HG03558 (cell line): ENCODE results near the gene AMMECR1.
"Not testable (repeated sequence)": the region's sequence is repeated elsewhere in the genome, so short reads cannot be mapped to it uniquely, and the experiment has no call there.

Experiments
- ATAC-seq: cut with Tn5 transposase; IDR thresholded peaks from one replicate; pipeline ENCODE4 v1.9.1; 2021; ENCODE audit warnings: moderate number of reproducible peaks; ENCODE audit not compliant: unreplicated experiment; ENCODE audit errors: extremely low read depth

Gene AMMECR1

GRCh38 chrX:110175696-110176095 is 142.2 kb downstream of the AMMECR1 start:
- ATAC-seq, result no peak

- ATAC-seq, result no peak
Measured at GRCh38 chrX:110175146-110175545, 142.7 kb downstream of the AMMECR1 start.

GRCh38 chrX:110173192-110174175 is 144.4 kb downstream of the AMMECR1 start:
- ATAC-seq, result no peak

- ATAC-seq, result peak; percentile 96
Measured at GRCh38 chrX:110172215-110172614, 145.7 kb downstream of the AMMECR1 start.

GRCh38 chrX:110171442-110171841 is 146.4 kb downstream of the AMMECR1 start:
- no peak for ATAC-seq

GRCh38 chrX:110170029-110170428 is 147.9 kb downstream of the AMMECR1 start:
- no peak for ATAC-seq

- ATAC-seq, result no peak
Measured at GRCh38 chrX:110168585-110168984, 149.3 kb downstream of the AMMECR1 start.

- no peak for ATAC-seq
Measured at GRCh38 chrX:110167952-110168451, 149.9 kb downstream of the AMMECR1 start.

GRCh38 chrX:110163488-110163887 is 154.4 kb downstream of the AMMECR1 start:
- ATAC-seq, result no peak

- ATAC-seq, result no peak
Measured at GRCh38 chrX:110162867-110163266, 155.0 kb downstream of the AMMECR1 start.

GRCh38 chrX:110162131-110162530 is 155.8 kb downstream of the AMMECR1 start:
- ATAC-seq, result no peak

GRCh38 chrX:110161361-110161686 is 156.6 kb downstream of the AMMECR1 start:
- no peak for ATAC-seq

- ATAC-seq, result no peak
Measured at GRCh38 chrX:110159865-110160264, 158.0 kb downstream of the AMMECR1 start.

GRCh38 chrX:110159235-110159634 is 158.7 kb downstream of the AMMECR1 start:
- ATAC-seq, result no peak

GRCh38 chrX:110157444-110157843 is 160.4 kb downstream of the AMMECR1 start:
- ATAC-seq, result no peak

- no peak for ATAC-seq
Measured at GRCh38 chrX:110156167-110156754, 161.6 kb downstream of the AMMECR1 start.

GRCh38 chrX:110155759-110156158 is 162.1 kb downstream of the AMMECR1 start:
- ATAC-seq, result no peak

- ATAC-seq, result not testable (repeated sequence)
Measured at GRCh38 chrX:110154328-110154727, 163.6 kb downstream of the AMMECR1 start.

GRCh38 chrX:110153896-110154295 is 164.0 kb downstream of the AMMECR1 start:
- no peak for ATAC-seq

- ATAC-seq, result no peak
Measured at GRCh38 chrX:110153244-110153643, 164.6 kb downstream of the AMMECR1 start.

- no peak for ATAC-seq
Measured at GRCh38 chrX:110146521-110146920, 171.4 kb downstream of the AMMECR1 start.
